Endodermal cell (in vitro differentiated cells): Measurements from ENCODE around the gene MFNG. TPM values are rescaled to one million over a fixed set of nuclear protein-coding genes. Genes with fewer than 3 reads are reported as not detected.

Experiments
- DNase-seq: peaks from one replicate; pipeline ENCODE4 v3.0.0-alpha.2; 2017
- H3K27ac ChIP-seq: 2 replicates; pipeline ENCODE4 v1.5.1; 2013; ENCODE audit warnings: mild to moderate bottlenecking, low read depth, low read length, moderate library complexity
- H3K27me3 ChIP-seq: 2 replicates; pipeline ENCODE4 v1.6.1; 2013; ENCODE audit warnings: mild to moderate bottlenecking, low read length, moderate library complexity; ENCODE audit not compliant: insufficient read depth, control insufficient read depth, poor library complexity, severe bottlenecking
- H3K36me3 ChIP-seq: 2 replicates; pipeline ENCODE4 v1.7.0; 2013; ENCODE audit warnings: mild to moderate bottlenecking, low read length, moderate library complexity; ENCODE audit not compliant: control insufficient read depth, insufficient read depth
- H3K4me1 ChIP-seq: one replicate; pipeline ENCODE4 v1.7.0; 2013; ENCODE audit warnings: low read length; ENCODE audit not compliant: control insufficient read depth, insufficient read depth
- H3K4me3 ChIP-seq: 2 replicates; pipeline ENCODE4 v1.5.1; 2013; ENCODE audit warnings: mild to moderate bottlenecking, low read length, moderate library complexity
- H3K9ac ChIP-seq: 2 replicates; pipeline ENCODE4 v1.6.1; 2013; ENCODE audit warnings: mild to moderate bottlenecking, low read length, moderate library complexity; ENCODE audit not compliant: poor library complexity, severe bottlenecking; ENCODE audit errors: extremely low read depth
- H3K9me3 ChIP-seq: 2 replicates; pipeline ENCODE4 v1.6.1; 2013; ENCODE audit warnings: mild to moderate bottlenecking, low read length, moderate library complexity; ENCODE audit not compliant: control insufficient read depth
- H3K27ac Mint-ChIP-seq: 2 replicates; pipeline ENCODE4 v1.8.0; 2020; ENCODE audit warnings: mixed read lengths
- H3K27me3 Mint-ChIP-seq: 2 replicates; pipeline ENCODE4 v1.8.0; 2021; ENCODE audit warnings: mild to moderate bottlenecking, mixed read lengths; ENCODE audit not compliant: insufficient read depth
- H3K36me3 Mint-ChIP-seq: 2 replicates; pipeline ENCODE4 v1.8.0; 2020; ENCODE audit warnings: low read depth, mixed read lengths
- H3K4me1 Mint-ChIP-seq: 2 replicates; pipeline ENCODE4 v1.8.0; 2020; ENCODE audit warnings: mixed read lengths
- H3K4me3 Mint-ChIP-seq: 2 replicates; pipeline ENCODE4 v1.8.0; 2020; ENCODE audit warnings: mild to moderate bottlenecking, moderate library complexity, mixed read lengths
- H3K9me3 Mint-ChIP-seq: 2 replicates; pipeline ENCODE4 v1.8.0; 2020; ENCODE audit warnings: mild to moderate bottlenecking, mixed read lengths
- CTCF ChIP-seq: fragments of 200-600 bp; sonication (generic); conservative IDR thresholded peaks from 2 replicates; pipeline ENCODE4 v1.5.0; 2021; ENCODE audit warnings: antibody characterized with exemption, mild to moderate bottlenecking
- WGBS, 2 experiments: methylation state at CpG; one replicate each; pipeline versions ENCODE4 v1.1.5 to v1.1.7; 2013; ENCODE audit warnings: missing lambda C conversion rate in 2 of 2, mixed read lengths in 1 of 2; ENCODE audit not compliant: insufficient coverage in 1 of 2, insufficient read length in 1 of 2; 5-methylcytosine and 5-hydroxymethylcytosine counted together
- total RNA-seq, 2 donors: library from RNA; stranded (reverse); fragmentation: NEBNext Ultra II Directional in 1 of 2; extraction: Animal tissue kit (Norgen Biotek cat#: 25700) in 1 of 2; gene quantifications; 2 replicates in 1 of 2; 3 replicates in 1 of 2; pipeline ENCODE4 v1.2.1, GENCODE V29; 2021

MFNG gene
- total RNA-seq, 2 donors from 2014 or later: 1.9 to 6.6 TPM

- TF ChIP-seq CTCF: no peak
- Histone ChIP-seq H3K27me3 (peaks cover 17% of the 10 kb centered on the region), H3K36me3 (no peaks in the 10 kb centered on the region), H3K4me1 (peaks cover 10% of the 10 kb centered on the region), H3K27ac (no peak overlapping the region), H3K9ac (no peak overlapping the region), H3K9me3 (peaks cover 10% of the 10 kb centered on the region), H3K4me3 (no peak overlapping the region)
- no peaks in the 10 kb centered on the region for H3K36me3 Mint-ChIP-seq
- H3K4me3 Mint-ChIP-seq: no peak overlapping the region
- peaks cover 10% of the 10 kb centered on the region for H3K9me3 Mint-ChIP-seq
- no peak overlapping the region for H3K27ac Mint-ChIP-seq
- H3K27me3 Mint-ChIP-seq: no peaks in the 10 kb centered on the region
- DNase-seq: peak; percentile 62
- WGBS, 2 experiments: 70 to 88% methylated on average over 2 to 14 of the region's 14 CpGs
- H3K4me1 Mint-ChIP-seq: peaks cover 2% of the 10 kb centered on the region
Measured at GRCh38 chr22:37455896-37456295, 30.3 kb downstream of the MFNG start.

GRCh38 chr22:37454857-37455686 is 31.1 kb downstream of the MFNG start:
- no peaks in the 10 kb centered on the region for H3K27me3 Mint-ChIP-seq
- H3K36me3 Mint-ChIP-seq: no peaks in the 10 kb centered on the region
- DNase-seq: peak; percentile 51
- no peak for TF ChIP-seq CTCF
- no peak overlapping the region for H3K4me3 ChIP-seq
- H3K27ac Mint-ChIP-seq: peak overlapping the region; percentile 9
- peaks cover 2% of the 10 kb centered on the region for H3K4me1 Mint-ChIP-seq
- WGBS, 2 experiments: 75 to 77% methylated on average over 16 to 21 of the region's 21 CpGs
- H3K27ac ChIP-seq: no peak overlapping the region
- H3K4me3 Mint-ChIP-seq: no peak overlapping the region
- H3K9ac ChIP-seq: no peak overlapping the region
- H3K9me3 ChIP-seq: peaks cover 11% of the 10 kb centered on the region
- no peaks in the 10 kb centered on the region for H3K36me3 ChIP-seq
- H3K9me3 Mint-ChIP-seq: peaks cover 13% of the 10 kb centered on the region
- peaks cover 17% of the 10 kb centered on the region for H3K27me3 ChIP-seq
- peaks cover 10% of the 10 kb centered on the region for H3K4me1 ChIP-seq

GRCh38 chr22:37453696-37454095 is 32.5 kb downstream of the MFNG start:
- DNase-seq: peak; percentile 42
- H3K4me1 Mint-ChIP-seq: peaks cover 2% of the 10 kb centered on the region
- no peak overlapping the region for H3K9ac ChIP-seq
- H3K36me3 ChIP-seq: no peaks in the 10 kb centered on the region
- peaks cover 11% of the 10 kb centered on the region for H3K9me3 ChIP-seq
- 94 to 96% methylated on average over 4 to 7 of the region's 7 CpGs for WGBS, 2 experiments
- H3K27ac Mint-ChIP-seq: no peak overlapping the region
- peaks cover 13% of the 10 kb centered on the region for H3K9me3 Mint-ChIP-seq
- no peak overlapping the region for H3K27ac ChIP-seq
- H3K4me3 ChIP-seq: no peak overlapping the region
- H3K36me3 Mint-ChIP-seq: no peaks in the 10 kb centered on the region
- no peak for TF ChIP-seq CTCF
- no peaks in the 10 kb centered on the region for H3K27me3 Mint-ChIP-seq
- H3K27me3 ChIP-seq: peaks cover 10% of the 10 kb centered on the region
- H3K4me3 Mint-ChIP-seq: no peak overlapping the region
- H3K4me1 ChIP-seq: peaks cover 10% of the 10 kb centered on the region
